OCI-M2 (cell line): ENCODE results near the gene ORM2.
"Not testable (repeated sequence)": the region's sequence is repeated elsewhere in the genome, so short reads cannot be mapped to it uniquely, and the experiment has no call there.

Experiments
- DNase-seq: peaks from one replicate; lab custom pipeline; 2025; ENCODE audit not compliant: unreplicated experiment; lab: John Stamatoyannopoulos, UW

Gene ORM2

DNA sequence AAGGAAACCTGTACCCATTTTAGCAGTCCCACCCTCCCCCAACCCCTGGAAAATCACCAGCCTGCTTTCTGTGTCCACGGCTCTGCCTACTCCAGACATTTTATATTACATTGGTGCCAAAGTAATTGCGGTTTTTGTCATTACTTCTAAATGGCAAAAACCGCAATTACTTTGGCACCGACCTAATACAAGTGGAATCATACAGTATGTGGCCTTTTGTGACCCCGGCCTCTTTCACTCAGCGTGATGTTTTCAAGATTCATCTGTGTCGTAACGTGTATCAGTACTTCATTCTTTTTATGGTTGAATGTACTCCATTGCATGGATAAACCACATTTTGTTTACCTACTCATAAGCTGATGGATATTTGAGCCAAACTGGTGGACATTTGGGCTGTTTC is 16.5 kb upstream of the ORM2 start:
- no peak for DNase-seq

DNA sequence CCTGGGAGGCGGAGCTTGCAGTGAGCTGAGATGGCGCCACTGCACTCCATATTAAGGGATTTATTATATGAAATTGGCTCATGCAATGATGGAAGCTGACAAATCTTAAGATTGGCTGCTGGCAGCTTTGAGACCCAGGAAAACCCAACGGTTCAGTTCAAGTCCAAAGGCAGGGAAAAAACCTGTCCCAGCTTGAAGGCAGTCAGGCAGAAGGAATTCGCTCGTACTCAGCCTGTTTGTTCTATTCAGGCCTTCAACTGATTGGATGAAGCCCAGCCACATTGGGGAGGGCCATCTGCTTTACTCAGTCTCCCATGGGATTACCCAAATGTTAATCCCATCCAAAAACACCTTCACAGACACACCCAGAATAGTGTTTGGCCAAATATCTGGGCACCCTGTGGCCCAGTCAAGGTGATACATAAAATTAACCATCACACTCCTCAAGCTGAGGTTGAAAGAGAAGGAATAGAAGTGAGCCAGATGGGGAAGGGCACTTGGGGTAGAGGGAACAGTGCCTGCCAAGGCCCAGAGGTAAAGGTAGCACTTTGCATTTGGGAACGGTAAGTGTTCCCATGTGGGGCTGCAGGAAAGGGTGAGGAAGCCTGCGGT is 15.3 kb upstream of the ORM2 start:
- no peak for DNase-seq

DNA sequence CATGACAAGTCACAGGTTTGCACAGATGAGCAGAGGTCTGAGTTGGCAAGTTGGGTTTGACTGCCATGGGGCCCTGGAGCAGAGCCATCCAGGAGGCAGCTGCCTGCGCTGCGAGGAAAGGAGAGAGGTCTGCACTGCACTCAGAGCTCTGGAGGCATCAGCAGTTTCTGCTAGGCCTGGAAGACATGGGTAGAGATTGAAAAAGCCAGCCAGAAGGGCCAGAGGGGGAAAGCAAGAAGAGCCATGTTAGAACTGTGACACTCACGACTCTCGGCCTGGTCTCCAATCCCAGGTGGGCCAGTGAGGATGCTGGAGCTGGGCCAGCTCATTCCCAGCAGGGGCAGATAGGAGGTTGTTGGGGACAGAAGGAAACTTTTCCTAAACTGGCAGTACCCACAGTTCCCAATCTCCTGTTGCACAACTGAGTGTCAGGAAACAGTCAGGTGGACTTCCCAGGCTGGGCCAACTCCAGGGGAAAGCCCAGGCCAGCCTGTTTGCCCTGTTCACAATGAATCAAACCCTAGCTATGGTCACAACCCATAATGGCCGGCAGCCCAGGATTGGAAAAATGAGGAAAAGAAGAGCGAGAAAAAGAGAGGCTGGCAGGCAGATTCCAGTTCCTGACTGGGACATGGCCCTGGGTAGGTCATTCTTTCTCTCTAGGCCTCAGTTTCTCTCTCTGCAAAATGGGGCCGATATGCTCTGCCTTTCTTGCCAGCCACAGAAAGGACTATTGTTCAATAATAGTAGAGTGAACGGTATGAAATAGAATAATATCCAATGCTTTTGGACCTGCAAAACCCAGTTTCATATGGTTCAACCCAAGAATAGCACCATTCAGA is 14.6 kb upstream of the ORM2 start:
- no peak for DNase-seq

- no peak for DNase-seq
These were observed 13.8 kb upstream of the ORM2 start for GRCh38 chr9:114315723-114316363.

DNA sequence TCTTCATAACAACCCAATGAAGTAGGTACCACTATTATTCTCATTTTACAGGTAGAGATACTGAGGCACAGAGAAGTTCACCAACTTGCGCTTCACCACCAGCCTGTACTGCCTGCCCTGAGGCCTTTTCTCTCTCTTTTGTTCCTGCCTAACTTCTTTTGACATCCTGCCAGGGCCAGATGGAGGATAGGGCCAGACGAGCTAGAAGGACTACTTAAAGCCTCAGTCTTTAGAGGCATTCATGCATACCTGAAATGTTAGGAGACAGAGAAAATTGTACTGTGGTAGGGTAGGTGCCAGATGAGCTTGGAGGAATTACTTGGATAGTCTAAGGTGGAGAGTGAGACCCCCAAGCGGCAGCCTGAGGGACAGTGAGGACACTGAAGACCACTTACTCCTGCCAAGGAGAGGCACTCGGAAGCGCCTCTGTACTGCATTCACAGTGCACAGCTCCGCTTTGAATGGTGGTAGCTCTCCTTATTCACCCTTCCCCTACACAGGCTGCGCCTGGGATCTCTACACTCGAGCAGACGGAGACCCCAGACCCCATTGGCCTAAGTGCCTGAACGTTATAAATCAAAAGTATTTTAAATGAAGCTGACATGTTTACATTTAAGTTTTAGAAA is 13.0 kb upstream of the ORM2 start:
- no peak for DNase-seq

DNA sequence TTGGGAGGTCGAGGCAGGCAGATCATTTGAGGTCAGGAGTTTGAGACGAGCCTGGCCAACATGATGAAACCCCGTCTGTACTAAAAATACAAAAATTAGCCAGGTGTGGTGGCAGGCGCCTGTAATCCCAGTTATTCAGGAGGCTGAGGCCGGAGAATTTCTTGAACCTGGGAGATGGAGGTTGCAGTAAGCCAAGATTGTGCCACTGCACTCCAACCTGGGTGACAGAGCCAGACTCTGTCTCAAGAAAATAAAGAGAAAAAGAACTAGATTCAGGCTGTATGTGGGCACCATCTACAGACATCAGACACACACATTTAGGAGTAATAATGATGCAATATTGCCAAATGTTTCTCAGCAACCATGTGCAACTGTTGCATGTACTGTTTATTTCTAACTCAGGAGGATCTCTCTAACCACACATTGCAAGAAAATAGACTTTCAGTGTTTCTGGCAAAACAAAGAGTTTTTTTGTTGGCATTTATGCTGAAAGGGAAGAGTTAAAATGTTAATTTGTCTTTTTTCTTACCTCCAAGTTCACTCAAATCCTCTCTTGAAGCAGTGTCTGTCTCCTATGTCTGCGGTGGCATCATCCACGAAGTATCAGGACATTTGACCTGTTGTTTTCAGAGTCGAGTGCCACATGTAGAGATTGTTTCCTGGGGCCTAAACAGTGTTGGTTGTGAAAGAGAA is 11.9 kb upstream of the ORM2 start:
- no peak for DNase-seq

- DNase-seq = no peak
These were observed 11.3 kb upstream of the ORM2 start for GRCh38 chr9:114318416-114318815.

GRCh38 chr9:114319147-114319546 is 10.5 kb upstream of the ORM2 start:
- no peak for DNase-seq

GRCh38 chr9:114320710-114321109 is 9.0 kb upstream of the ORM2 start:
- not testable (repeated sequence) for DNase-seq

DNA sequence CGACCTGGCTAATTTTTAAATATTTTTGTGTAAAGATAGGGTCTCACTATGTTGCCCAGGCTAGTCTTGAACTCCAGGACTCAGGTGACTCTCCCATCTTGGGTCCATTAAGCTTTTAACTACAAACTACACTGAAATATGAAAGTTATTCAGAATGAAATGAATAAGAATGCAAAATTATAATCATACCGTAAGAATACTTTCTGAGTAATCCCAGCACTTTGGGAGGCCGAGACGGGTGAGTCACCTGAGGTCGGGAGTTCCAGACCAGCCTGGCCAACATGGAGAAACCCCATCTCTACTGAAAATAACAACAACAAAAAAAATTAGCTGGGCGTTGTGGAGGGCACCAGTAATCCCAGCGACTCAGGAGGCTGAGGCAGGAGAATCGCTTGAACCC is 7.9 kb upstream of the ORM2 start:
- no peak for DNase-seq

- DNase-seq = not testable (repeated sequence)
These were observed 7.4 kb upstream of the ORM2 start for GRCh38 chr9:114322160-114322818.

DNA sequence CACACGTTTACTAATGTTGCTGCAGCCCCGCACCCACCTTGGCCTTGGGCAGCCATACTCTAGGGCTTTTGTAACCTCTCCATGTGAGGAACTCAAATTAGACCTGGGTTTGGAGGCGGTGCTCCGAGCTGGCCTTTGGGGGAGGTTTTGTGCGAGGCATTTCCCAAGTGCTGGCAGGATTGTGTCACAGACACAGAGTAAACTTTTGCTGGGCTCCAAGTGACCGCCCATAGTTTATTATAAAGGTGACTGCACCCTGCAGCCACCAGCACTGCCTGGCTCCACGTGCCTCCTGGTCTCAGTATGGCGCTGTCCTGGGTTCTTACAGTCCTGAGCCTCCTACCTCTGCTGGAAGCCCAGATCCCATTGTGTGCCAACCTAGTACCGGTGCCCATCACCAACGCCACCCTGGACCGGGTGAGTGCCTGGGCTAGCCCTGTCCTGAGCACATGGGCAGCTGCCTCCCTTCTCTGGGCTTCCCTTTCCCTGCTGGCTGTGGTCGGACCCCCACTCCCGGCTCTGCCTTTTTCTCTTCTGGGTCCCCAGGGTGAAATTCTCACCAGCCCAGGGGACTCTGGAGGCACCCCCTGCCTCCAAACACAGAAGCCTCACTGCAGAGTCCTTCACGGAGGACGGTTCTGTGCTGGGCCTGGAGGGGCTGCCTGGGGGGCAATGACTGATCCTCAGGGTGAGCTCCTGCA is 6.7 kb upstream of the ORM2 start, which contains the start of gene ORM1:
ORM1 (plus strand) TSS at position 268 of the 701 bp plus-strand sequence; CDS start at position 304, 36 bp downstream.
- DNase-seq = not testable (repeated sequence)

DNA sequence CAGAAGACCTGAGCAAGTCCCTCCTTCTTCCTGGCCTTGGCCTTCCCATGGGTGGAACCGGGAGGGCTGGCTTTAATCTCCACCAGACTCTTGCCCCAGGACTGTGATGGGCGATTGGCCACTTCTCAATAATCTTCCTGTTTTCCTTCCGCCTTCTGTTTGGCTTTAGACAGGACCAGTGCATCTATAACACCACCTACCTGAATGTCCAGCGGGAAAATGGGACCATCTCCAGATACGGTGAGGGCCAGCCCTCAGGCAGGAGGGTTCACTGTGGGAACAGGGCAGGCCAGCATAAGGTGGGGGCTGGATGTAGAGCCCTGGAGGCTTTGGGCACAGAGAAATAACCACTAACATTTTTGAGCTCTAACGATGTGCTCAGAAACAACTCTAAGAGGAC is 5.8 kb upstream of the ORM2 start:
- not testable (repeated sequence) for DNase-seq

GRCh38 chr9:114324492-114324891 is 5.2 kb upstream of the ORM2 start:
- DNase-seq = no peak

DNA sequence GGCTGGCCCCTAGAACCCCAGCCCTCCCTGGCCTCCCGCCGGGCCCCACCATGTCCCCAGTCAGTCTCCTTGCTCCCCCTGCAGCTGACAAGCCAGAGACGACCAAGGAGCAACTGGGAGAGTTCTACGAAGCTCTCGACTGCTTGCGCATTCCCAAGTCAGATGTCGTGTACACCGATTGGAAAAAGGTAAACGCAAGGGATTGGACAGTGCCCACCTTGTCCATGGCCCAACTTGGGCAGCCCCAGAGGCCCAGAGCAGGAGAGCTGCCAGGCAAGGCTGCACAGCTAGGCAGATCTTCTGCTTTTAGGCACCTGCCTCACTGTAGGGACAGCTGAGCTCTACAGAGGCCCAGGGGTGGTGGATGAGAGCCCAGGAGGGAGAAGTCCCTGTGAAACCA is 4.7 kb upstream of the ORM2 start:
- not testable (repeated sequence) for DNase-seq

- DNase-seq = not testable (repeated sequence)
These were observed 3.9 kb upstream of the ORM2 start for GRCh38 chr9:114325684-114326254.

- DNase-seq = no peak
These were observed 1.9 kb upstream of the ORM2 start for GRCh38 chr9:114327749-114328148.

DNA sequence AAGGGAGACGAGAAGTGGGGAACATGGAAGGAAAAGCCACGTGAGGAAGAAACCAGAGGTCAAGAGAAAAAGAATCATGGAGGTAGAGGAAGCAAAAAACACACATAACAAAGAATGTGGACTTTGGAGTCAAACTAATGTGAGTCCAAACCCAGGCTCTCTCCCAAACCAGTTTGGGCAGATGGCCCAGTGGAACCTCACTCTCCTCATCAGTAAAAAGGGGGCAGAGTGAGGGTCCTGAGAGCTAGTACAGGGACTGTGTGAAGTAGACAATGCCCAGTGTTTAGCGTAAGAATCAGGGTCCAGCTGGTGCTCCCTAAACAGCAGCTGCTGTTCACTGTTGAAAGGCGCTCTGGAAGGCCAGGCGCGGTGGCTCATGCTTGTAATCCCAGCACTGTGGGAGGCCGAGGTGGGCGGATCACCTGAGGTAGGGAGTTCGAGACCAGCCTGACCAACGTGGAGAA is 1.3 kb upstream of the ORM2 start:
- DNase-seq = not testable (repeated sequence)

DNA sequence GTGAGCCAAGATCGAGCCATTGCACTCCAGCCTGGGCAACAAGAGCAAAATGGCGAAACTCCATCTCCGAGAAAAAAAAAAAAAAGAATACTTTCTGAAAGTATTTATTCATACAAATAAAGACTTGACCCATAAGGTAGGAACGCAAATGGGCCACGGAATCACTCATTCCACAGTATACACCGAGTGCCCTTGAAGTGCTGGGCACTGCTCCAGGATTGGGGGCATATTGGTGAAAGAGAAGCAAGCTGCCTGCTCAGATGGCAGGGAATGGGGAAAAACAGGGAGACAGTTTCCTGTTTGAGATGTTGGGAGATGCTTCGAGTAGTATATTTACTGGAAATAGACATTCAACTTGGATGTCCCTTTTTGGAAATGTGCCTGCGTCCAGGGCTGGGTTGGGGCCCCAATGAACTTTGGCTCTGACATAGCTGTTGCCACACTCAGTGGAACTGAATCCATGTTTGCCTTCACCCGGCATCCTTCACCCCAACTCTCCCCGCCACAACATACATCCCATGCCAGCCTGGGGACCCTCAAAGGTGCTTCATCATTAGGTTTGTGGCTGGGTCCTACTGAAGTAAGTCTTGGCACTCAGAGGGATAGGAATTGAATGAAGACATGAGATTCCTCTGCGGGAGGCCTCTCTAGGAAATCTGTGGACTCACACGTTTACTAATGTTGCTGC is 588 bp upstream of the ORM2 start:
- not testable (repeated sequence) for DNase-seq
